Iris pigment epithelial cell (primary cell): ENCODE data around the gene ATP13A3.
"Not testable (repeated sequence)": the region's sequence is repeated elsewhere in the genome, so short reads cannot be mapped to it uniquely, and the experiment has no call there.

ENCODE experiments used
- DNase-seq: peaks from one replicate; pipeline ENCODE4 v3.0.0-alpha.2; 2011; ENCODE audit warnings: low read depth

ATP13A3 gene

DNA sequence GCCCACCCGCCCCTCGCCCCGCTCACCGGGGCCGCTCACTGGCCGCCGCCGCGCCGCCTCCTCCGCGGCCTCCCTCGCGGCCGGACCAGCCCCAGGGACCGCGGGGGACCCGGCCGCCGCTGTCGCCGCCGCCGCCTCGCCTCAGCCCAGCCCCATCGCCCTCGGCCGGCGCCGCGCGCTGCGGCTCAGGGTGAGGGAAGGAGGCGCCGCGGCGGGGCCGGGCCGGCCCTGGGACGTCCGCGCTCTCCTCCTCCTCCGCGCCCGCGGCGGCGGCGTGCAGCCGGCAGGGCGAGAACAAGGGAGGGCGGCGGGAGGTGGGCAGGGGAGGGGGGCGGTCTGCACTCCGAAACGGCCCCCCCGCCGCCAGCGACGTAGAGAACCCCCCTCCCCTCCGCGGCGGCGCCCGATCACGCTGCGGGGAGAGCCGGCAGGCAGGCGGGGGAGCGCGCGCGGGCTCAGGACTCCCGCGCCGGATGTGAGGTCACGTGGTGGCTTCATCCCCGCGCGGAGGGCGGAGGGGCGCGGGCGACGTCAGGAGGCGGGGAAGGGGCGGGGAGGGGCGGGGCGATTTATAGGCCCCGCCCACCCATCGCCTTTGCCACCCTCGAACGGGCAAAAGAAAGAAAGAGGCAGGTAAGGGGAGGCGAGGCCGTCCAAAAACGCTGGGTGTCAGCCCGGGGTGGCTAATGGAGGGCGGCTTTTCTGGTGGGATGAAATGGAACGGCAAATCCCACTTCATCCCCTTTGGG, at the start of gene ATP13A3:
TSS of gene ATP13A3 (minus strand) at position 463 of the 749 bp plus-strand sequence. CDS start 24,812 bp downstream, outside the sequence.
- DNase-seq: peak; percentile 89

DNA sequence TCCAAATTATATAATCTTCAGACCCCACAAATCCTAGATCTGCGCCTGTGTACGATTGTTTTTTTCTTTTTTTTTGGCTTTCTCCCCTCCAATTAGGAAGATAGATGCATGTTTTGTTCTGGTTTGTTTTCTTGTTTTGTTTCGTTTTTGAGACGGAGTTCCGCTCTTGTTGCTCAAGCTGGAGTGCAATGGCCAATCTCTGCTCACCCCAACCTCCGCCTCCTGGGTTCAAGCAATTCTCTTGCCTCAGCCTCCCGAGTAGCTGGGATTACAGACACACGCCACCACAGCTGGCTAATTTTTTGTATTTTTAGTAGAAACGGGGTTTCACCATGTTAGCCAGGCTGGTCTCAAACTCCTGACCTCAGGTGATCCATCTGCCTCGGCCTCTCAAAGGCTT, 48.4 kb upstream of the ATP13A3 start:
- DNase-seq: not testable (repeated sequence)

DNA sequence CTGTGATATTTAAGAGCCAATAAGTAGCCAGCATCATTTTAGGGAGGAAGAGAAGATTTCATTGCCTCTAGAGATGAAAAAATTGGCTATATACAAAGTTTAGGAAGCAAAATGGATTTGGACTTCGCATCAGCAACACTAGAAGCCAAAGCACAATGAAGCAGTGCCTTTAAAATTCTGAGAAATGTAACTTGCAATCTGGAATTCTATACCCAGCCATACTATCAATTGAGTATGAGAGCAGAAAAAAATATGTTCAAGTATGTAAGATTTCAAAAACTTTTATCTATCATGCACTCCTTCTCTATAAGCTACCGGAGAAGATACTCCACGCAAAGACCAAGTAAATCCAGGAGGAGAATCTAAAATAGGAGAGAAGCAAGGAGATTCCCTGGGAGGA, 47.4 kb upstream of the ATP13A3 start:
- no peak for DNase-seq

DNA sequence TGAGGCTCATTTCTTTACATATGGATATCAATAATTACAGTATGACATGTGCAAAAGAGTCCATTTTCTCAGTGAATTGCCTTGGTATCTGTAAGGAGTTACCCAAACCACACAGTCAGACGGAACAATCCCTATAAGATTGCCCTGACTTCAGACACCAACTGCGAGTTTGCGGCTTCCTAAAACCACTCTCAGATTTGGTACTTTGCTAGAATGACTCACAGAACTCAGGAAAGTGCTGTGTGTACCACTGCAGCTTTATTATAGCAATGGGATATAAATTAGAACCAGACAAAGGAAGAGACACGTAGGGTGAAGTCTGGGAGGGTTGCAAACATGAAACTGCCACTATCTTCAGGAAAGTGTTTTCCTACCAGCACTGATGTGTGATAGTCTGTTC, 45.8 kb upstream of the ATP13A3 start:
- DNase-seq: no peak

DNA sequence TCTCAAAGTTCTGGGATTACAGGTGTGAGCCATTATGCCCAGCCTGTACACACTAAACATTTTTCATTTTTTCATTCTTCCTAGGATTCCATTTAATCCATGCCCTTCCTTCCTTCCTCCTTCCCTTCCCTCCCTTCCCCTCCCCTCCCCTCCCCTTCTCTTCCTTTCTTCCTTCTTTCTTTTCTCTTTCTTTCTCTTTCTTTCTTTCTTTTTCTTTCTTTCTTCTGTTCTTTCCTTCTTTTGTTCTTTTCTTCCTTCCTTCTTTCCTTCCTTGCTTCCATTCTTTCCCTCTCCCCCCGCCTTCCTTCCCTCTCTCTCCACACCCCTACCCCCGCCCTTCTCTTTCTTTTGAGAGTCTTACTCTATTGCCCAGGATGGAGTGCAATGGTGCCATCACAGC, 40.9 kb upstream of the ATP13A3 start:
- no peak for DNase-seq

DNA sequence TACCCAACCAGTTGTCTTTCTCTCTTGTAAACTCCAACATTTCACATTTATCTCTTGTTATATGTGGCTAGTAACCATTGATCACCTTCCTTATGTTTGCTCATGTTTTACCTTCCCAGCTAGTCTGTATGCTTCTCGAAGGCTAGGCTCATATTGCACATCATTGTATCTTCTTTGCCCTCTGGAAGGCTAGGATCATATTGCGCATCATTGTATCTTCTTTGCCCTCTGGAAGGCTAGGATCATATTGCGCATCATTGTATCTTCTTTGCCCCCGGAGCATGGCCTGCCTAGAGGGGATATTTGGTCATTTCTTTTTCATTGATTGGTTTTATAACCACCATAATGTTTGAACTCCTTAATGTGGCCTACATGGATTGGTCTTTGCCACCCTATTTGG, 39.4 kb upstream of the ATP13A3 start:
- no peak for DNase-seq

DNA sequence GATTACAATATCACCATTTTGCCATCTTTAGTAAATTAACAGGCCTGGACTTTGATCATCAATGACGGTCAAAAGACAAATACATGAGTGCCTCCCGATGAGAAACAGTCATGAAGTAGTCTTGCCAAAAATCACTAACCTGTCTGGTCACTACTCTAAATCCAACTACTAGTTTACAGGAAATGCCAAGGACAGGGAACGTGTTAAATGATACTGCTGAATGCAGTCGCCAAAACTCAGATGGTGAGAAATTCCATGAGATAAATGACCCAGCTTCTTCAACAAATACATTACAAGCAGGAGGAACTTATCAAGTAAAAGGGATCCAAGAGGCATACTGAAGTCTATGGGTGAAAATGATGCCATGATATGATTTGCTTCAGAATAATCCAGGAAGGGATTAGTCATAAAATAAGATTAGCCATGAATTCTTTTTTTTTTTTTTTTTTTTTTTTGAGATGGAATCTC, 35.8 kb upstream of the ATP13A3 start:
- peak; percentile 30 for DNase-seq

DNA sequence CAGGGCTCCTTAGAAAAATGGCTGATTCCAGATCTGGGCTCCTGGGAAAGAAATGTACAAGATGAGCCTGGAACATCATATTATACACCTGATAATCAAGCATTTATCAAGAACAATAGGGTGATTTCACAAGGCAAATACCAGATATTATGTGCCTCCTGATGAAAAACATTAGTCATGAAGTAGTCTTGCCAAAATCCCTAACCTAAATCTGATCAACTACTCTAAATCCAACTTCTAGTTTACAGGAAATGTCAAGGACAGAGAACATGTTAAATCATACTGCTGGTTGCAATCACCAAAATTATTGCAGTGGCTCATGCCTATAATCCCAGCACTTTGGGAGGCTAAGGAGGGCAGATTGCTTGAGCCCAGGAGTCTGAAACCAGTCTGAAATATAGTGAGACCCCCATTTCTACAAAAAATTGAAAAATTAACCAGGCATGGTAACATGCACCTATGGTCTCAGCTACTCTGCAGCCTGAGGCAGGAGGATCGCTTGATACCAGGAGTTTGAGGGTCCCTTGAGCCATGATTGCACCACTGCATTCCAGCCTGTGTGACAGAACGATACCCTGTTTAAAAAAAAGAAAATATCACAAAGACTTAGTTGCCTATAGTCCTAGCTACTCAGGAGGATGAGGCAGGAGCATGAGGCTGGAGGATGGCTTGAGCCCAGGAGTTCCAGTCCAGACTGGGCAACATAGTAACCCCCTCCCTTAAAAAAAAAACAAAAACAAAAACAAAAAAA, 34.9 kb upstream of the ATP13A3 start:
- DNase-seq: peak; percentile 80

DNA sequence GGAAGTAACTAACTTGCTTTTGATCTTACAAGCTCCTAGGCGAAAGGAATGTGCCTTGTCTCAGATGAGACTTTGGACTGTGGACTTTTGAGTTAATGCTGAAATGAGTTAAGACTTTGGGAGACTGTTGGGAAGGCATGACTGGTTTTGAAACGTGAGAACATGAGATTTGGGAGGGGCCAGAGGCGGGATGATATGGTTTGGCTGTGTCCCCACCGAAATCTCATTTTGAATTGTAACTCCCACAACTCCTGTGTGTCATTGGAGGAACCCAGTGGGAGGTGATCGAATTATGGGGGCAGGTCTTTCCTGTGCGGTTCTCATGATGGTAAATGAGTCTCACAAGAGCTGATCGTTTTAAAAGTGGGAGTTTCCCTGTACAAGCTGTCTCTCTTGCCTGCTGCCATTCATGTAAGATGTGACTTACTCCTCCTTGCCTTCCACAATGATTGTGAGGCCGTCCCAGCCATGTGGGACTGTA, 33.9 kb upstream of the ATP13A3 start:
- not testable (repeated sequence) for DNase-seq

DNA sequence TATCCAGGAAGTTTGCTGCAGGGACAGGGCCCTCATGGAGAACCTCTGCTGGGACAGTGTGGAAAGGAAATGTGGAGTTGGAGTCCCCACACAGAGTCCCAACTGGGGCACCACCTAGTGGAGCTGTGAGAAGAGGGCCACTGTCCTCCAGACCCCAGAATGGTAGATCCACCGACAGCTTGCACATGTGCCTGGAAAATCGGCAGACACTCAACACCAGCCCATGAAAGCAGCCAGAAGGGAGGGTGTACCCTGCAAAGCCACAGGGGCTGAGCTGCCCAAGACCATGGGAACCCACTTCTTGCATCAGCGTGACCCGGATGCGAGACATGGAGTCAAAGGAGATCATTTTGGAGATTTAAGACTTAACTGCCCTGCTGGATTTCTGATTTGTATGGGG, 33.4 kb upstream of the ATP13A3 start:
- DNase-seq: not testable (repeated sequence)

DNA sequence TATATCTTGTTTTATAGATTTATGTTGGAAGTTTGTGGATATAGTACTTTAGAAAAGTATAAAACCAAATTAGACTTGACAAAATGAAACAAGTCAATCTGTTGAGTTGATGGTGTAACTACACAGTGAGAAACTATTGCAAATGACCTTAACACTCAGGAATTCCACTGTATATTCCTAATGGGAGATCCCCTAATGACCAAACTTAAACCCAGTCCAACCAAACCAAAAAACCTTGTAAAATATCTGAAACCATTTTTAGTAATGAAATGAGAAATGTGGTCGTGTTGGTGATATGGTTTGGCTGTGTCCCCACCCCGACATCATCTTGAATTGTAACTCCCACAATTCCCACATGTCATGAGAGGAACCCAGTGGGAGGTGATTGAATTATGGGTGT, 31.9 kb upstream of the ATP13A3 start:
- peak; percentile 71 for DNase-seq

DNA sequence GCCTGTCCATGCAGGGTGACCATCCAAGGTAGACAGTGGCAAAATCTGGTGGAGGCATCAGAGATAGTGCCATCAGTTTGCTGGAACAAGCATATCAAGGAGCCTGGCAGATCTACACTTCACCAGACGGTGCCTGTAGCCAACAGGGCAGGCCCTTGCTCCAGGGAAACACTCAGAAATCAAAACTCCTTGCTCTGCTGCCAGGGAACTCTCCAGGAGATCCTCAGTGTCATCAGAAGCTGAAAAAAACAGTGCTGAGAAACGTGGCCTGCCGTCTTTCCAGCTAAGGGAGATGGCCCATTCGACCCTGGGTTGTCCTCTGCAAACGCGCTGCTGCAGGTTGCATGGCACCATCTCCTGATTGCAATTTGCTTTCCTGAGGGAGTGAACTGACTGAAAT, 30.5 kb upstream of the ATP13A3 start:
- DNase-seq: no peak

DNA sequence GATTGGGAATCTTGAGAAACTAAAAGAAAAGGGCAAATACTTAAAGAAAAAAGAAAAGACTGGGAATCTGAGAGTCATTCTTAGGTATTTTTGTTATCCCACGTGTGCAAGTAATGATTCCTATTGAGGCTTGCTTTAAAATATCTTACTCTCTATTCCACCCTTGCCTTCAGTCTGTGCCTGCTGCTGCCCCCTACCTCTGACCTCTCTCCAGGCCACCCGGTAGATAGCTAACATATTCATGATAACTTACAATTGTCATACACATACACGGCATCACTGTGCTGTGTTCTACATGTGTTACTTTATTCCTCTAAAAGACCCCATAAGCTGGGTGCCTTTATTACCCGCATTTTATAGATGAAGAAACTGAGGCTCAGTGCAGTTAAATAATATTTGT, 27.8 kb upstream of the ATP13A3 start:
- DNase-seq: no peak

DNA sequence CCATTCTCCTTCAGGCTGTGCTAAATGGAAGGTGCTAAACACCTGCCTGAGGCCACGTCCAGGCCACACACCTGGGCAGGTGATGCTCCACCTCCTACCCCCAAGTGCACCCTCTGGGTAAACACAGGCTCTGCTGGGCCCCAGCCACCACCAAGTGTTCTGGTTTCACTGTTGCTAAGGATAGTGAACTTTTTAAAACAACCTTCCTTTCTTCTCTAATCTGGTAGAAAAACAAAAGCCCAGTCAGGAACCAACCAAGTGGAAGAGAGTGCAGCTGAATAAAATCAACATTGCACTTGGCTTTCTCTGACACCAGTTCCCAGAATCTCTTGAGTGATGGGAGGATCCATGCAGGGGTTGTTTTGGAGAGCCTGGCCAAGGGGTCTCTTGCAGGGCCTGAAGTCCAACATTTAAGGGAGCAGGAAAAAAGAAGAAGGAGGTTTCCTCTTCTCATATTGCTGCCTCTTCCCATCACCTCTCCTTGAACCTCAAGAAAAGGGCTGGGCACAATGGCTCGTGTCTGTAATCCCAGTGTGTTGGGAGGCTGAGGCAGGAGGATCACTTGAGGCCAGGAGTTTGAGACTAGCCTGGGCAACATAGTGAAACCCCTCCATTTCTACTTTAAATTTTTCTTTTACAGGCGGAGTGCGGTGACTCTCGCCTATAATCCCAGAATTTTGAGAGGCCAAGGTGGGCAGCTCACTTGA, 26.2 kb upstream of the ATP13A3 start:
- no peak for DNase-seq

DNA sequence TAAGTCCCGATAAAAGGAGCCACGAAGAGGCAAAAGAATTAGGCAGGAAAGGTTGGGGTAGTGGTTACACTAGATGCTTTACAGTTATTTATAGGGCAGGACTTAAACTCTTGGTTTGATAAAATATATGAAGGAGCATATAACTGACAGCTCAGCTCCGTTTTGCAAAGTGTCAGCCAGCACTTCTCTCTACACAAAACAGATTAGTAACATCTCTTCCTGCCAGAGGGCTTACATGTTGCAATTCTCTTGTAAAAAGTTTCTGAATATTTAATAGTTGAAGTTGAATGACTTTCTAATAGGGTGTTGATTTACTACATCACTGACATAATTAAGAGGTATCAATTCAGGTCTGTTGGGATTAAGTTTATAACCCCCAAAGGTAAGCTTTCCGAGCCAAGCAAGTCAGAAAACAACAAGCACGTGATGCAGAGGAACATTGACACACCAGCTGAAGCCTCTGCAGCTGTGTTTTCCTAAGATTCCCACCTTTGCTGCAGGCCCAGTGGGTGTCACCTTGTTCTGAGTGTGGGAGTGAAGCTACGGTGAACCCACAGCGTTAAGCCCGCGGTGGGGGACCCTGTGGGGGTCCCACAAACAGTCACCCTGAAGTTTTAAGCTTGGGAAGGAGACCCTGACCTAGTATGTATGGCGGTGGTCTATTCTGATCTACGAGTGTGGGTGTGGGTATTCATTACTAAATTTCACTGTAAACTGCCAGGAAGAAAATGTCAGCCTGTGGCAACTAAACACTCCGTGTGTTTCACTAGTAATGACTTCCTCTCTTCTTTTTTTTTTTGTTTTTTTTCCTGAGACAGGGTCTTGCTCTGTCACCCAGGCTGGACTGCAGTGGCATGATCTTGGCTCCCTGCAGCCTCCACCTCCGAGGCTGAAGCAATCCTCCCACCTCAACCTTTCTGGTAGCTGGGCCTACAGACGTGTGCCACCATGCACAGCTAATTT, 22.0 kb upstream of the ATP13A3 start:
- DNase-seq: peak; percentile 53

DNA sequence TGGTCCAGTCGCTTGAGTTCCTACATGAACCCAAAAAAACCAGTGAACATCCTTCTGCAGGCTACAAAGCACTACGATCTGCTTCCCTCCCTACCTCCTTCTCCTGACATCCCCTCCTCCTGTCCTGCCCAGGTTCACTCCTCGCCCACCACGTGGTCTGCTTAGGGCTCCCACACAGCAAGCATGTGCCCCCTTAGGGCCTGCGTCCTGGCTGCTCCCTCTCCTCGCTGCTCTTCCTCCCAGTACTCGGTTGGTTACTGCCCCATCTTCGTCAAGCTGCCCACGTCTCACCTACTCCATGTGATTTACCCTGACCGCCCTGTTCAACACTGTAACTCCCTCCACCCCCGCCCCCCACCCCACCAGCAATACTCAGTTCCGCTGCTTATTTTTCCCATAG, 20.8 kb upstream of the ATP13A3 start:
- no peak for DNase-seq

DNA sequence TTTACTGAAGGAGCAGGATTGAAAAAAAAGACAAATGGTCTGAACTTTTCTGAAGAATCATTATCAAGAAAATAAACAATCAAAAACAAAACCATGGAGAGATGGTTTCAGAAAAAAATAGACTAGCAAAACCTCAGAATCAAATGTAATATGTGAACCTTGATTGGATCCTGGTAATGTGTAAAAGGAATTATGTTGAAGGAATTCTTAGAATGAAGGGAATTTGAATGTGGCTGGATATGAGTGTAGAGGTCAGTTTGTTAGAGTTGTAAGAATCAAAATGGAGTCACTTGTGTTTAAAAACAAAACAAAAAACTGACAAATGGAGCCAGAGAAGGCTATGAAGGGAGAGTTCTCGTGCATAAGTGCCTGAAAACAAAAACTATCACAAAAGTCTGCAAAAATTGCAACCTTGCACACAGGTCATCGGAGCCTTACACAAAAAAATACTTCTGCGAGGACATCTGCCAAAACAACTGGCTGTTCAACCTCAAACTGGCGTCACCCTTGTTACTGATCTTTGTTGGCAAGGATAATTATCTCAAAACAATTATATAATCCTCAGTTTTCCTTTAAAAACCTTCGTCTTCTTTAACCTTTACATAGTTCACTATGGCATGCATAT, 19.1 kb upstream of the ATP13A3 start:
- DNase-seq: no peak

DNA sequence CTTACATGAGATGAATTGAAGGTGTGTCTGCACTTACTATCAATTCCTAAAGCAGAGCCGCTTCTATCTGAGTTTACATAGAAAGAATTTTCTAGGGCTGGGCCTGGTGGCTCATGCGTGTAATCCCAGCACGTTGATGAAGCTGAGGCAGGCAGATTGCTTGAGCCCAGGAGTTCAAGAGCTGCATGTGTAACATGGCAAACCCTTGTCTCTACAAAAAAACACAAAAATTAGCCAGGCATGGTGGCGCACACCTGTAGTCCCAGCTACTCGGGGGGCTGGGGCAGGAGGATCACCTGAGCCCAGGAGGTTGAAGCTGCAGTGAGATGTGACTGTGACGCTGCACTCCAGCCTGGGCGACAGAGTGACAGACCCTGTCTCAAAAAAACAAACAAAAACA, 18.1 kb upstream of the ATP13A3 start:
- no peak for DNase-seq

DNA sequence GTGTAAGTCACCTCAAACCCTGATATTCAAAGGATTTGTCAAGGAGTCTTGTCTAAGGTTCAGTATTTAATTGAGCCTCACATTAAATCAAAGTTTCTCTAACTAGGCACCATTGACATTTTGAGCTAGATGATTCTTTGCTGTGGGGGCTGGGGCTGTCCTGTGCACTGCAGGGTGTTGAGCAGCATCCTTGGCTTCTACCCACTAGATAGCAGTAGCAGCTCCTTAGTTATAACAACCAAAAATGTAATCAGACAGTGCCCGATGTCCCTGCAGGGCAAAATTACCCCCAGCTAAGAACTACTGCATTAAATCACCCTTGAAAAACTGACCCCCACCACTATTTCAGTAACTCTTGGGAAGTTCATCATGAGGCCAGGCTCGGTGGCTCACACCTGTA, 17.3 kb upstream of the ATP13A3 start:
- DNase-seq: no peak

DNA sequence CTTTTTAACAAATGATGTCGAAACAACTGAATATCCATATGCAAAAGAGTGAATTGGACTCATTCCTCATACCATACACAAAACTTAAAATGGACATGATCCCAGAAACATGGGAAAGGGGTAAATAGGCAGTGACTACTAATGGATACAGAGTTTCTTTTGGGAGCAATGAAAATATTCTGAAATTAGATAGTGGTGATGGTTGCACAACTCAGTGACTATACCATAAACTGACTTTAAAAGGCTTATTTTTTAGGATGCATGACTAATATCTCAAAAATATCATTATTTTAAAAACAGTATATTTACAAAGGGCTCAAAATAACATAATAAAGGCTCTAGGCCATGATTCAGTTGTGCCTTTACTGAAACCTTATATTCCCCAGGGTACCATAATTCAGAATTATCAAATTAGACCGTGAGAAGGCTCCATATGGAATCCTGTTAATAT, 16.3 kb upstream of the ATP13A3 start:
- DNase-seq: peak; percentile 50

DNA sequence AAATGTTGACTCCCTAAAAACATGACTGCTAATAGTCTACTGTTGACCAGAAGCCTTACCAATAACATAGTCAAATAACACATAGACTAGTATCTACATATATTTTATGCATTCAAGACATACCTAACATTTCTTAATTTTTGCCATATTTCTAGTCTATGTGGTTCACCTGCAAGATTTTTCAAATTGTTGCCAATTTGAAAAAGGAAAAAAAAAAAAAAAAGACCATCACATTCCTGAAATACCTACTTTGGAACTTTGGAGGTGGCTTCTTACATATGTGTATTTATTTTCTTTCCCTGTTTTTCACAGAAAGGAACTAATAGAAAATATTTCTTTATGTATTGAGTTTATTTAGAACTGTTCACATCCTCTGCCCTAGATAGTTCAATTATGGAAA, 13.4 kb upstream of the ATP13A3 start:
- no peak for DNase-seq
